Activated CD8-positive, alpha-beta T cell treated with anti-CD3 and anti-CD28 coated beads for 36 hours (primary cell): ENCODE measurements around the gene STUM. TPM values are rescaled to one million over a fixed set of nuclear protein-coding genes. Genes with fewer than 3 reads are reported as not detected.

Experiments used
- ATAC-seq: fragments of 200-7000 bp; cut with Tn5 transposase; one replicate; pipeline ENCODE4 v1.10.0; 2021; ENCODE audit warnings: mild to moderate bottlenecking, moderate library complexity
- CTCF ChIA-PET: fragments of 350-600 bp; sonication (Branson Sonifier 250); formaldehyde crosslinking; loops from one replicate; lab custom pipeline; 2021; ENCODE audit warnings: antibody characterized with exemption; lab: Charles Lee
- POLR2A ChIA-PET: fragments of 350-600 bp; sonication (Branson Sonifier 250); formaldehyde crosslinking; loops from one replicate; lab custom pipeline; 2021; ENCODE audit warnings: antibody characterized with exemption; lab: Charles Lee
- DNase-seq: peaks from one replicate; pipeline ENCODE4 v3.0.0-alpha.2; 2020
- H3K27ac Mint-ChIP-seq: one replicate; pipeline ENCODE4 v1.8.0; 2021; ENCODE audit warnings: mild to moderate bottlenecking, mixed read lengths
- H3K27me3 Mint-ChIP-seq: one replicate; pipeline ENCODE4 v1.8.0; 2021; ENCODE audit warnings: mixed read lengths
- H3K36me3 Mint-ChIP-seq: one replicate; pipeline ENCODE4 v1.8.0; 2021; ENCODE audit warnings: low read depth, mixed read lengths
- H3K4me1 Mint-ChIP-seq: one replicate; pipeline ENCODE4 v1.8.0; 2021; ENCODE audit warnings: low read depth, mixed read lengths
- H3K4me3 Mint-ChIP-seq: one replicate; pipeline ENCODE4 v1.8.0; 2021; ENCODE audit warnings: mild to moderate bottlenecking, moderate library complexity, mixed read lengths
- H3K9me3 Mint-ChIP-seq: one replicate; pipeline ENCODE4 v1.8.0; 2021; ENCODE audit warnings: mixed read lengths
- intact Hi-C: fragments of 100-400 bp; cut with micrococcal nuclease; formaldehyde crosslinking; loops from one replicate; pipeline ENCODE4 v1.10.0; 2022
- total RNA-seq, 2 experiments: library from RNA; stranded (reverse); gene quantifications; one replicate each; pipeline ENCODE4 v1.2.3, GENCODE V29; 2021
- TF ChIP-seq, protein P1 (sequence below): fragments of 200-600 bp; IDR thresholded peaks from one replicate; pipeline ENCODE4 v1.8.0; 2022; ENCODE audit warnings: antibody characterized with exemption, mild to moderate bottlenecking

Gene STUM
- total RNA-seq, 2 experiments from 2014 or later, result not detected

DNA sequence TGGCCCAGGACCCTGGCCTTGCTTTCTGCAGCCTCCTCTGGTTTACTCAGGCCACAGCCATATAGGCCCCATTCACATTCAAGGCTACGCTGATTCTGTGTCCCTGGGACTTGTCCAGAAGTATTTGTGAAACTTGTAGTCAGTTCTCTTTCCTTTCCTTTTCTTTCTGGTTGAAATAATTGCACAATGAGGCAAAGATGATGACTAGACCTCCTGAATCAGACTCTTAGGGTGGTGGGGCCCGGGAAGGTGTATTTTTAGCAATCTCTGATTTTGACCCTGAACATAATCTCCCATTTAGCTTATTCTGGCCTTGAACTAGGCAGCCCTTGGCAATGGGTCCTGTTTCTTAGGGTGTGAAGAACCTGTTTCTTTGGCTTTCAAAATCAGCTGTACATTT, 39.9 kb downstream of the STUM start:
- H3K27me3 Mint-ChIP-seq, result peaks cover 2% of the 10 kb centered on the region
- no peak overlapping the region for H3K27ac Mint-ChIP-seq
- no peaks in the 10 kb centered on the region for H3K36me3 Mint-ChIP-seq
- ChIA-PET CTCF (interaction anchor here (1.6 kb wide), 1 partner anchor 20 kb away, joined by 5 read pairs; no protein-coding TSS in a partner anchor), POLR2A (no interaction called here)
- ATAC-seq, result no peak
- TF ChIP-seq, protein P1, sequence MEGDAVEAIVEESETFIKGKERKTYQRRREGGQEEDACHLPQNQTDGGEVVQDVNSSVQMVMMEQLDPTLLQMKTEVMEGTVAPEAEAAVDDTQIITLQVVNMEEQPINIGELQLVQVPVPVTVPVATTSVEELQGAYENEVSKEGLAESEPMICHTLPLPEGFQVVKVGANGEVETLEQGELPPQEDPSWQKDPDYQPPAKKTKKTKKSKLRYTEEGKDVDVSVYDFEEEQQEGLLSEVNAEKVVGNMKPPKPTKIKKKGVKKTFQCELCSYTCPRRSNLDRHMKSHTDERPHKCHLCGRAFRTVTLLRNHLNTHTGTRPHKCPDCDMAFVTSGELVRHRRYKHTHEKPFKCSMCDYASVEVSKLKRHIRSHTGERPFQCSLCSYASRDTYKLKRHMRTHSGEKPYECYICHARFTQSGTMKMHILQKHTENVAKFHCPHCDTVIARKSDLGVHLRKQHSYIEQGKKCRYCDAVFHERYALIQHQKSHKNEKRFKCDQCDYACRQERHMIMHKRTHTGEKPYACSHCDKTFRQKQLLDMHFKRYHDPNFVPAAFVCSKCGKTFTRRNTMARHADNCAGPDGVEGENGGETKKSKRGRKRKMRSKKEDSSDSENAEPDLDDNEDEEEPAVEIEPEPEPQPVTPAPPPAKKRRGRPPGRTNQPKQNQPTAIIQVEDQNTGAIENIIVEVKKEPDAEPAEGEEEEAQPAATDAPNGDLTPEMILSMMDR, result no peak
- H3K4me1 Mint-ChIP-seq, result no peaks in the 10 kb centered on the region
- no peak overlapping the region for H3K4me3 Mint-ChIP-seq
- H3K9me3 Mint-ChIP-seq, result no peaks in the 10 kb centered on the region
- intact Hi-C loops, result no loop called here
- no peak for DNase-seq

GRCh38 chr1:226589008-226589733, 40.6 kb downstream of the STUM start:
- POLR2A ChIA-PET, result no interaction called here
- H3K27ac Mint-ChIP-seq, result no peak overlapping the region
- DNase-seq (no peak), ATAC-seq (no peak)
- peaks cover 2% of the 10 kb centered on the region for H3K27me3 Mint-ChIP-seq
- TF ChIP-seq, protein P1, result no peak
- no peak overlapping the region for H3K4me3 Mint-ChIP-seq
- intact Hi-C loops, result no loop called here
- H3K4me1 Mint-ChIP-seq, result no peaks in the 10 kb centered on the region
- no peaks in the 10 kb centered on the region for H3K36me3 Mint-ChIP-seq
- H3K9me3 Mint-ChIP-seq, result no peaks in the 10 kb centered on the region
- CTCF ChIA-PET, result interaction anchor here (1.2 kb wide), 1 partner anchor 19 kb away, joined by 3 read pairs; no protein-coding TSS in a partner anchor

- Mint-ChIP-seq H3K9me3 (no peaks in the 10 kb centered on the region), H3K27me3 (peaks cover 2% of the 10 kb centered on the region), H3K4me1 (no peaks in the 10 kb centered on the region), H3K36me3 (no peaks in the 10 kb centered on the region), H3K27ac (no peak overlapping the region), H3K4me3 (no peak overlapping the region)
- ChIA-PET CTCF (no interaction called here), POLR2A (no interaction called here)
- DNase-seq, result no peak
- intact Hi-C loops, result no loop called here
- TF ChIP-seq, protein P1, result no peak
- ATAC-seq, result no peak
These were observed 42.0 kb downstream of the STUM start for GRCh38 chr1:226590614-226591013.

GRCh38 chr1:226593541-226593940, 45.0 kb downstream of the STUM start:
- ATAC-seq, result no peak
- Mint-ChIP-seq H3K4me3 (no peak overlapping the region), H3K27me3 (peaks cover 2% of the 10 kb centered on the region), H3K4me1 (no peaks in the 10 kb centered on the region), H3K36me3 (no peaks in the 10 kb centered on the region), H3K27ac (no peak overlapping the region), H3K9me3 (no peaks in the 10 kb centered on the region)
- ChIA-PET POLR2A (no interaction called here), CTCF (interaction anchor here (0.7 to 1.4 kb wide), 2 partner anchors 33 to 46 kb away, joined by 3 read pairs; no protein-coding TSS in a partner anchor)
- DNase-seq, result no peak
- intact Hi-C loops, result no loop called here
- TF ChIP-seq, protein P1, result no peak

DNA sequence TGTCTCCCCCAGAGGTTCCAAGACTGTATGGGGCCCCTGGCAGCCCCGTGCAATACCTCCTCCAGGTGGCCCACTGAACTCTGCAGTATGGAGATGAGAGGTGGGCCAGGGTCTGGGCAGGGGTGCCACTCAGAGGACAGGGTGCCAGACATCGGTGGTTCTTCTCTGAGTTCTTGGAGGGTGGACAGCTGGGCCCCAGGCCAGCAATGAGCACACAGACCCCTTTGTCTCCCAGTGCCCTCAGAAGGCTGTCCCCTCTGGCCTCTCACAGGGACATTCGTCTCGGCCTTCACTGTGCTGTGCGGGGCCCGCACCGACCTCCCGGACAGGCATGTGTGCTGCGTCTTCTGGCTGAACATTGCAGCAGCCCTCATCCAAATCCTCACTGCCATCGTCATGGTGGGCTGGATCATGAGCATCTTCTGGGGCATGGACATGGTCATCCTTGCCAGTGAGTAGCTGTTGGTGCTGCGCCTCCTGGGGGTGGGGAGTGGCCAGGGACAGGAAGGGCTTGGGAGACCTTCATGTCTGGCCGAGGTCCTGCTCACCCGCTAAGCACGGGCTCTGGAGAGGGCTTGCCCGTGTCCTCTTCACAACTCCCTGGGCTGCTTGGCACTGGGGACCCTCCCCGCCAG, 48.1 kb downstream of the STUM start:
- no peaks in the 10 kb centered on the region for H3K9me3 Mint-ChIP-seq
- no peak overlapping the region for H3K27ac Mint-ChIP-seq
- intact Hi-C loops, result no loop called here
- H3K4me1 Mint-ChIP-seq, result no peaks in the 10 kb centered on the region
- TF ChIP-seq, protein P1, result no peak
- H3K4me3 Mint-ChIP-seq, result no peak overlapping the region
- no peak for DNase-seq
- CTCF ChIA-PET, result no interaction called here
- POLR2A ChIA-PET, result no interaction called here
- no peak for ATAC-seq
- H3K27me3 Mint-ChIP-seq, result peaks cover 2% of the 10 kb centered on the region
- H3K36me3 Mint-ChIP-seq, result no peaks in the 10 kb centered on the region
